IMR-90 (cell line): ENCODE results near the gene PDCD1LG2. TPM values are rescaled to one million over a fixed set of nuclear protein-coding genes. Genes with fewer than 3 reads are reported as not detected.

Source experiments
- ATAC-seq: fragments of 200-7000 bp; cut with Tn5 transposase; 2 replicates; pipeline ENCODE4 v1.9.1; 2020; ENCODE audit warnings: low read depth, mild to moderate bottlenecking, moderate library complexity
- BruUV-seq: library from RNA; stranded (reverse); fragments of 400-500 nt; replicated peaks from 2 replicates; lab custom pipeline; 2021; lab: Mats Ljungman, UMichigan
- CTCF ChIA-PET: fragments of 300-600 bp; formaldehyde crosslinking; extraction: SDS; loops from one replicate; lab custom pipeline; 2021; ENCODE audit warnings: antibody characterized with exemption; lab: Yijun Ruan, JAX
- POLR2A ChIA-PET: fragments of 300-600 bp; sonication (Branson Sonifier 250); formaldehyde crosslinking; loops from one replicate; lab custom pipeline; 2022; ENCODE audit warnings: antibody characterized with exemption; ENCODE audit not compliant: unreplicated experiment; lab: Charles Lee
- DNase-seq: peaks from one replicate; pipeline ENCODE4 v3.0.0; 2013
- H2AFZ ChIP-seq: replicated peaks from 2 replicates; pipeline ENCODE3; 2013; ENCODE audit warnings: low read length, mild to moderate bottlenecking; ENCODE audit not compliant: poor library complexity
- H2AK5ac ChIP-seq: 2 replicates; pipeline ENCODE4 v1.6.1; 2013; ENCODE audit warnings: low read depth, low read length, inconsistent platforms
- H2AK9ac ChIP-seq: replicated peaks from 2 replicates; pipeline ENCODE3; 2013; ENCODE audit warnings: mild to moderate bottlenecking, low read depth, low read length, moderate library complexity; ENCODE audit not compliant: poor library complexity
- H2BK120ac ChIP-seq: 2 replicates; pipeline ENCODE4 v1.6.1; 2013; ENCODE audit warnings: low read depth, low read length, inconsistent platforms
- H2BK15ac ChIP-seq: 3 replicates; pipeline ENCODE4 v1.6.1; 2013; ENCODE audit warnings: low read depth, low read length, inconsistent platforms
- H2BK20ac ChIP-seq: 2 replicates; pipeline ENCODE4 v1.6.1; 2013; ENCODE audit warnings: low read depth, mild to moderate bottlenecking, inconsistent platforms, low read length, moderate library complexity
- H2BK5ac ChIP-seq: 2 replicates; pipeline ENCODE4 v1.6.1; 2013; ENCODE audit warnings: mild to moderate bottlenecking, low read depth, low read length, inconsistent platforms; ENCODE audit not compliant: poor library complexity, severe bottlenecking
- H3K14ac ChIP-seq: replicated peaks from 2 replicates; pipeline ENCODE4 v1.6.1; 2013; ENCODE audit warnings: low read depth, low read length, inconsistent platforms
- H3K18ac ChIP-seq: 2 replicates; pipeline ENCODE4 v1.6.1; 2013; ENCODE audit warnings: low read depth, low read length, control low read depth
- H3K23ac ChIP-seq: 2 replicates; pipeline ENCODE4 v1.6.1; 2013; ENCODE audit warnings: low read depth, low read length, inconsistent platforms
- H3K27ac ChIP-seq: 2 replicates; pipeline ENCODE4 v1.5.1; 2013; ENCODE audit warnings: mild to moderate bottlenecking, control low read depth, low read length; ENCODE audit not compliant: insufficient read depth
- H3K27me3 ChIP-seq: 2 replicates; pipeline ENCODE4 v1.6.1; 2013; ENCODE audit warnings: low read length; ENCODE audit not compliant: control insufficient read depth, insufficient read depth
- H3K36me3 ChIP-seq: 2 replicates; pipeline ENCODE4 v1.6.1; 2013; ENCODE audit warnings: low read length, mixed read lengths; ENCODE audit not compliant: control insufficient read depth, insufficient read depth
- H3K4ac ChIP-seq: 2 replicates; pipeline ENCODE4 v1.6.1; 2013; ENCODE audit warnings: low read depth, low read length, inconsistent platforms
- H3K4me1 ChIP-seq: 2 replicates; pipeline ENCODE4 v1.6.1; 2013; ENCODE audit warnings: low read length, mixed read lengths; ENCODE audit not compliant: control insufficient read depth, insufficient read depth
- H3K4me2 ChIP-seq: 2 replicates; pipeline ENCODE4 v1.6.1; 2013; ENCODE audit warnings: low read depth, mild to moderate bottlenecking, control low read depth, low read length, moderate library complexity
- H3K4me3 ChIP-seq: 2 replicates; pipeline ENCODE4 v1.5.1; 2013; ENCODE audit warnings: low read depth, mild to moderate bottlenecking, control low read depth, low read length, moderate library complexity; ENCODE audit not compliant: insufficient read depth
- H3K56ac ChIP-seq: 2 replicates; pipeline ENCODE4 v1.6.1; 2013; ENCODE audit warnings: low read length, inconsistent platforms; ENCODE audit not compliant: insufficient read depth; ENCODE audit errors: extremely low read depth
- H3K79me1 ChIP-seq, 2 experiments: 2 replicates each; pipeline ENCODE4 v1.6.1; 2013; ENCODE audit warnings: low read length in 2 of 2, inconsistent platforms in 1 of 2, low read depth in 1 of 2
- H3K9ac ChIP-seq: 2 replicates; pipeline ENCODE4 v1.6.1; 2013; ENCODE audit warnings: low read depth, low read length, control low read depth
- H3K9me1 ChIP-seq: 2 replicates; pipeline ENCODE4 v1.6.1; 2013; ENCODE audit warnings: low read length, inconsistent platforms; ENCODE audit not compliant: insufficient read depth
- H3K9me3 ChIP-seq: 2 replicates; pipeline ENCODE4 v1.6.1; 2013; ENCODE audit warnings: low read length; ENCODE audit not compliant: control insufficient read depth, insufficient read depth
- H4K20me1 ChIP-seq: 2 replicates; pipeline ENCODE4 v1.6.1; 2013; ENCODE audit warnings: low read length, inconsistent platforms; ENCODE audit not compliant: insufficient read depth
- H4K5ac ChIP-seq: 2 replicates; pipeline ENCODE4 v1.6.1; 2013; ENCODE audit warnings: mild to moderate bottlenecking, low read depth, low read length, control low read depth
- H4K8ac ChIP-seq, 2 experiments: 2 replicates each; pipeline ENCODE4 v1.6.1; 2013; ENCODE audit warnings: low read depth in 2 of 2, low read length in 2 of 2, control low read depth in 1 of 2, inconsistent platforms in 1 of 2
- H4K91ac ChIP-seq: 2 replicates; pipeline ENCODE4 v1.6.1; 2013; ENCODE audit warnings: low read depth, low read length, inconsistent platforms; ENCODE audit not compliant: insufficient read depth
- BHLHE40 ChIP-seq: fragments of 150-350 bp; IDR thresholded peaks from 2 replicates; pipeline ENCODE4 v1.6.1; 2016; ENCODE audit warnings: mild to moderate bottlenecking, low read depth, low read length
- CEBPB ChIP-seq: IDR thresholded peaks from 2 replicates; pipeline ENCODE4 v1.6.1; 2012; ENCODE audit warnings: low read depth, low read length, improper control_type of control experiment
- CHD1 ChIP-seq: IDR thresholded peaks from 2 replicates; pipeline ENCODE4 v1.6.1; 2012; ENCODE audit warnings: low read depth, low read length, improper control_type of control experiment
- CTCF ChIP-seq: conservative IDR thresholded peaks from 2 replicates; pipeline ENCODE4 v1.5.1; 2012; ENCODE audit warnings: mild to moderate bottlenecking, low read depth, low read length, improper control_type of control experiment
- ELK1 ChIP-seq: fragments of 150-350 bp; IDR thresholded peaks from 2 replicates; pipeline ENCODE4 v1.6.1; 2016; ENCODE audit warnings: low read depth, mild to moderate bottlenecking, low read length, moderate library complexity, borderline replicate concordance
- FOS ChIP-seq: fragments of 150-350 bp; IDR thresholded peaks from 2 replicates; pipeline ENCODE4 v1.6.1; 2016; ENCODE audit warnings: low read depth, low read length
- MAFK ChIP-seq: IDR thresholded peaks from 2 replicates; pipeline ENCODE4 v1.6.1; 2012; ENCODE audit warnings: low read depth, low read length, improper control_type of control experiment
- MAZ ChIP-seq: IDR thresholded peaks from 2 replicates; pipeline ENCODE4 v1.6.1; 2012; ENCODE audit warnings: low read depth, mild to moderate bottlenecking, low read length, improper control_type of control experiment, moderate library complexity, borderline replicate concordance
- MXI1 ChIP-seq: IDR thresholded peaks from 2 replicates; pipeline ENCODE4 v1.6.1; 2012; ENCODE audit warnings: low read depth, mild to moderate bottlenecking, low read length, moderate library complexity, borderline replicate concordance
- NFE2L2 ChIP-seq: fragments of 150-350 bp; IDR thresholded peaks from 2 replicates; pipeline ENCODE4 v1.6.1; 2016; ENCODE audit warnings: low read depth, mild to moderate bottlenecking, low read length
- POLR2A ChIP-seq: IDR thresholded peaks from 2 replicates; pipeline ENCODE4 v1.6.1; 2012; ENCODE audit warnings: mild to moderate bottlenecking, low read depth, low read length
- RAD21 ChIP-seq: IDR thresholded peaks from 2 replicates; pipeline ENCODE4 v1.6.1; 2012; ENCODE audit warnings: low read length, improper control_type of control experiment
- RCOR1 ChIP-seq: IDR thresholded peaks from 2 replicates; pipeline ENCODE4 v1.6.1; 2012; ENCODE audit warnings: mild to moderate bottlenecking, low read length, improper control_type of control experiment; ENCODE audit not compliant: insufficient replicate concordance
- RFX5 ChIP-seq: IDR thresholded peaks from 2 replicates; pipeline ENCODE4 v1.8.0; 2012; ENCODE audit warnings: low read depth, mild to moderate bottlenecking, low read length, moderate library complexity
- SMC3 ChIP-seq: fragments of 150-350 bp; IDR thresholded peaks from 2 replicates; pipeline ENCODE4 v1.6.1; 2016; ENCODE audit warnings: low read depth, mild to moderate bottlenecking, antibody characterized with exemption, low read length, moderate library complexity
- USF2 ChIP-seq: fragments of 150-350 bp; IDR thresholded peaks from 2 replicates; pipeline ENCODE4 v1.6.1; 2017; ENCODE audit warnings: mild to moderate bottlenecking, antibody characterized with exemption, low read length, low read depth
- WGBS, 2 experiments: methylation state at CpG; one replicate each; pipeline versions ENCODE4 v1.1.5 to v1.1.7; 2013; ENCODE audit warnings: missing lambda C conversion rate in 2 of 2; ENCODE audit not compliant: insufficient read length in 1 of 2; ENCODE audit errors: extremely low coverage in 2 of 2; 5-methylcytosine and 5-hydroxymethylcytosine counted together
- dilution Hi-C: fragments of 300-500 bp; cut with HindIII; formaldehyde crosslinking; loops from one replicate; pipeline ENCODE4 v1.14.3; 2018; ENCODE audit warnings: low sequenced_read_pairs; ENCODE audit not compliant: unreplicated experiment
- in situ Hi-C: fragments of 300-500 bp; cut with MboI; formaldehyde crosslinking; loops from 3 replicates; pipeline ENCODE4 v1.14.3; 2019; ENCODE audit warnings: low sequenced_read_pairs, inconsistent platforms, mixed read lengths
- intact Hi-C: fragments of 100-400 bp; cut with micrococcal nuclease; formaldehyde crosslinking; loops from 2 replicates; pipeline ENCODE4 v1.10.0; 2022
- polyA plus RNA-seq, 3 experiments: library from polyadenylated mRNA; depleted of rRNA; stranded (reverse); fragments of >200 nt; gene quantifications; 2 replicates each; pipeline ENCODE4 v1.2.3, GENCODE V29; 2012; ENCODE audit warnings: low replicate concordance in 1 of 3
- total RNA-seq: library from RNA; depleted of rRNA; stranded (reverse); fragments of >200 nt; gene quantifications from 2 replicates; pipeline ENCODE4 v1.2.3, GENCODE V29; 2012

The PDCD1LG2 gene
- total and polyA plus RNA-seq, 2 of the 4 experiments (the other 2 are of a cell fraction) = 17.5 to 33.3 TPM

- Histone ChIP-seq H2AK5ac (no peak overlapping the region), H3K36me3 (no peaks in the 10 kb centered on the region), H3K79me1 (no peaks in the 10 kb centered on the region), H2BK15ac (no peak overlapping the region; the same call in 2 of the 3 replicates), H3K4me3 (no peak overlapping the region), H3K9me3 (no peaks in the 10 kb centered on the region), H2BK5ac (no peak overlapping the region), H4K5ac (no peak overlapping the region), H4K20me1 (no peaks in the 10 kb centered on the region), H3K4me2 (no peak overlapping the region), H3K9me1 (peaks cover 3% of the 10 kb centered on the region; the same call in 1 of the 2 replicates), H4K91ac (no peak overlapping the region), H2AFZ (no peak overlapping the region), H2BK120ac (no peak overlapping the region), H3K27me3 (no peaks in the 10 kb centered on the region), H3K9ac (no peak overlapping the region), H3K4ac (no peak overlapping the region), H4K8ac (no peak overlapping the region), H3K27ac (no peak overlapping the region), H3K14ac (no peak overlapping the region), H2AK9ac (no peak overlapping the region), H3K4me1 (peaks cover 2% of the 10 kb centered on the region), H3K18ac (no peak overlapping the region), H3K56ac (no peak overlapping the region), H2BK20ac (no peak overlapping the region), H3K23ac (no peak overlapping the region)
- dilution Hi-C loops = no loop called here
- intact Hi-C loops = no loop called here
- no peak for DNase-seq
- ATAC-seq = no peak
- CTCF ChIA-PET = interaction anchor here (0.6 kb wide), 1 partner anchor 11 kb away, joined by 3 read pairs; no protein-coding TSS in a partner anchor
- TF ChIP-seq RCOR1 (no peak), NFE2L2 (no peak), USF2 (no peak), BHLHE40 (no peak), SMC3 (no peak), RAD21 (no peak), MXI1 (no peak), CTCF (no peak), RFX5 (no peak), POLR2A (no peak), ELK1 (no peak), CEBPB (no peak), MAFK (no peak), MAZ (no peak), FOS (no peak), CHD1 (no peak)
- no CpG with 5 or more reads among the region's 5 CpGs for whole genome bisulfite sequencing, 2 experiments
- no TSS peak for BruUV-seq
- in situ Hi-C loops = no loop called here
- POLR2A ChIA-PET = no interaction called here
Observed at GRCh38 chr9:5485378-5486085, 24.8 kb upstream of the PDCD1LG2 start.
